Vagina (tissue), 2 donors: ENCODE results near the gene WWOX. TPM values are rescaled to one million over a fixed set of nuclear protein-coding genes. Genes with fewer than 3 reads are reported as not detected.

Source experiments
- DNase-seq, 2 donors: peaks; one replicate each; pipeline ENCODE4 v3.0.0-alpha.2; 2017; ENCODE audit errors: extremely low spot score in 2 of 2
- H3K27ac ChIP-seq: fragments of 200-600 bp; sonication (generic); one replicate; pipeline ENCODE4 v1.5.1; 2019
- H3K27me3 ChIP-seq: fragments of 200-600 bp; sonication (generic); one replicate; pipeline ENCODE4 v1.5.1; 2019
- H3K36me3 ChIP-seq, 2 donors: fragments of 200-600 bp; sonication (generic); one replicate each; pipeline ENCODE4 v1.5.1; 2017 to 2019
- H3K4me1 ChIP-seq: fragments of 200-600 bp; sonication (generic); one replicate; pipeline ENCODE4 v1.5.1; 2019
- H3K4me3 ChIP-seq, 2 donors: fragments of 200-600 bp; sonication (generic); 1 replicate in 1 of 2; 2 replicates in 1 of 2; pipeline ENCODE4 v1.5.1; 2016 to 2019
- H3K9me3 ChIP-seq: fragments of 200-600 bp; sonication (generic); one replicate; pipeline ENCODE4 v1.5.1; 2019
- POLR2A ChIP-seq, 2 donors: fragments of 450-650 bp; IDR thresholded peaks; one replicate each; pipeline ENCODE4 v1.6.1; 2017; ENCODE audit warnings: antibody characterized with exemption in 2 of 2, mild to moderate bottlenecking in 2 of 2, moderate library complexity in 2 of 2
- POLR2AphosphoS5 ChIP-seq, 2 donors: sonication (generic); formaldehyde crosslinking; IDR thresholded peaks; one replicate each; pipeline ENCODE4 v1.9.0; 2017; ENCODE audit warnings: antibody characterized with exemption in 2 of 2, mild to moderate bottlenecking in 2 of 2, low read depth in 1 of 2; ENCODE audit not compliant: insufficient read depth in 1 of 2
- intact Hi-C: fragments of 100-400 bp; cut with DNase I; formaldehyde crosslinking; loops from one replicate; pipeline ENCODE4 v1.15.1; 2023
- total RNA-seq: library from RNA; depleted of rRNA; stranded (reverse); fragments of >200 nt; gene quantifications from one replicate; pipeline ENCODE4 v1.2.3, GENCODE V29; 2016
- TF ChIP-seq, protein P1 (sequence below), 3 experiments: fragments of 450-650 bp in 2 of 3; fragments of 200-600 bp in 1 of 3; sonication (generic) in 1 of 3; IDR thresholded peaks; one replicate each; pipeline ENCODE4 v1.5.1; 2017 to 2019; ENCODE audit warnings: antibody characterized with exemption in 3 of 3, mild to moderate bottlenecking in 2 of 3, moderate library complexity in 2 of 3

WWOX gene
- total RNA-seq, 1 donor from 2014 or later, result 33.1 TPM

DNA sequence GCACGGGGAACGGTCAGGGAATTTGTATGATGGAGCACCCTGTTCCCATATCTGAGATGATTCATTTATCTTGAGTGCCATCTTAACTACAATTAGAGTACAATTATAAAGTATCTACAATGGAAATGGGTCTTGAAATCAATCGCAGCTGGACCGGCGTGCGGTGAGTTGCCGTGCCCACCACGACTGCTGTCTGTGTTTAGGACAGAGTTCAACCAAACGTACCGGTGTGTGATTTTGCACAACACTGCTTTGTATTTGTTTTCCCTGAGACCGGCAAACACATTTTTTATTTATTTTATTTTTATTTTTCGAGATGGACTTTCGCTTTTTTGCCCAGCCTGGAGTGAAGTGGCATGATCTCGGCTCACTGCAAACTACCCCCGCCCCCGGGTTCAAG, 457.0 kb downstream of the WWOX start:
- TF ChIP-seq POLR2A (IDR thresholded peaks at IDR 0.05), result no peak
- TF ChIP-seq, protein P1, sequence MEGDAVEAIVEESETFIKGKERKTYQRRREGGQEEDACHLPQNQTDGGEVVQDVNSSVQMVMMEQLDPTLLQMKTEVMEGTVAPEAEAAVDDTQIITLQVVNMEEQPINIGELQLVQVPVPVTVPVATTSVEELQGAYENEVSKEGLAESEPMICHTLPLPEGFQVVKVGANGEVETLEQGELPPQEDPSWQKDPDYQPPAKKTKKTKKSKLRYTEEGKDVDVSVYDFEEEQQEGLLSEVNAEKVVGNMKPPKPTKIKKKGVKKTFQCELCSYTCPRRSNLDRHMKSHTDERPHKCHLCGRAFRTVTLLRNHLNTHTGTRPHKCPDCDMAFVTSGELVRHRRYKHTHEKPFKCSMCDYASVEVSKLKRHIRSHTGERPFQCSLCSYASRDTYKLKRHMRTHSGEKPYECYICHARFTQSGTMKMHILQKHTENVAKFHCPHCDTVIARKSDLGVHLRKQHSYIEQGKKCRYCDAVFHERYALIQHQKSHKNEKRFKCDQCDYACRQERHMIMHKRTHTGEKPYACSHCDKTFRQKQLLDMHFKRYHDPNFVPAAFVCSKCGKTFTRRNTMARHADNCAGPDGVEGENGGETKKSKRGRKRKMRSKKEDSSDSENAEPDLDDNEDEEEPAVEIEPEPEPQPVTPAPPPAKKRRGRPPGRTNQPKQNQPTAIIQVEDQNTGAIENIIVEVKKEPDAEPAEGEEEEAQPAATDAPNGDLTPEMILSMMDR (IDR thresholded peaks at IDR 0.05), result no peak
- TF ChIP-seq POLR2AphosphoS5 (IDR thresholded peaks at IDR 0.05; ENCODE audit: insufficient read depth in 1 of 2, low read depth in 1 of 2), result no peak
- Histone ChIP-seq H3K27me3 (no peaks in the 10 kb centered on the region), H3K36me3 (no peaks in the 10 kb centered on the region), H3K27ac (no peak overlapping the region), H3K4me3 (no peak overlapping the region), H3K9me3 (no peaks in the 10 kb centered on the region), H3K4me1 (no peaks in the 10 kb centered on the region)
- intact Hi-C loops, result no loop called here
- DNase-seq, result no peak

DNA sequence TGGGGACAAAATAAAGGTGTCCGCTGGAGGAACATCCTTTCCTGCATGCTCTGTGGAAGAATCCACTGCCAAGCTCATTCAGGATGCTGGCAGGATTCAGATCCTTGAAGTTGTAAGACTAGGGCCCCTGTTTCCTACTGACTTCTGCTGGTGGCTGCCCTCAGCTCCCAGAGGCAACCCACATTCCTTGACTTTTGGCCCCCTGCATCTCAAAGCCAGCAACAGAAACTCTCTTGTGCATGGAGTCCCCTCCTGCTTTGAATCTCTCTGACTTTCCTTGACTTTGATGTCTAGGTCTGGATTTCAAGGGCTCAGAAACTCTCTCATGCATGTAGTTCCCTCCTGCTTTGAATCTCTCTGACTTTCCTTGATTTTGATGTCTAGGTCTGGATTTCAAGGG, 461.5 kb downstream of the WWOX start:
- no peak for DNase-seq
- intact Hi-C loops, result no loop called here
- Histone ChIP-seq H3K27me3 (no peaks in the 10 kb centered on the region), H3K4me3 (no peak overlapping the region), H3K36me3 (no peaks in the 10 kb centered on the region), H3K27ac (no peak overlapping the region), H3K9me3 (no peaks in the 10 kb centered on the region), H3K4me1 (no peaks in the 10 kb centered on the region)
- TF ChIP-seq, protein P1 (IDR thresholded peaks at IDR 0.05), result no peak
- no peak for TF ChIP-seq POLR2AphosphoS5 (IDR thresholded peaks at IDR 0.05; ENCODE audit: insufficient read depth in 1 of 2, low read depth in 1 of 2)
- TF ChIP-seq POLR2A (IDR thresholded peaks at IDR 0.05), result no peak

DNA sequence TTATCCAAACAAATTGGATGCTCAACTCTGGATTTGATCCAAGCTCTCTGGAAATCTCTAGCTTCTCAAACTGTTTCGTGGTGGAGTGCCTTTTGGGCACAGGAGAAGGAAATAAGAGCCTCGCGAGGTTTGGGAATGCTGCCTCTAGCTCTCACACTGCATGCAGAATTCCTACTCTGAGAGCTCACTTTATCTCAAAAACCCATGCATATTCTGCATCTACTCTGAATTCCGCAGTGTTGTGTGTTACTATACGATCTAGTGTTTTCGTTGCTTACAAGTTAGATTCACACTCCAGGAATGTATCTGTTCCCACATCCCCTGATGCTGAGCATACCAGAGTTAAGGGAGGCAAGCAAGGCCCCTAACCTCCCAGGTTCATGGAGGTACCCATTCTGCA, 462.7 kb downstream of the WWOX start:
- no peaks in the 10 kb centered on the region for H3K9me3 ChIP-seq
- H3K36me3 ChIP-seq, result no peaks in the 10 kb centered on the region
- DNase-seq, result no peak
- no peak overlapping the region for H3K27ac ChIP-seq
- no peak for TF ChIP-seq POLR2A (IDR thresholded peaks at IDR 0.05)
- no peak for TF ChIP-seq POLR2AphosphoS5 (IDR thresholded peaks at IDR 0.05; ENCODE audit: insufficient read depth in 1 of 2, low read depth in 1 of 2)
- TF ChIP-seq, protein P1 (IDR thresholded peaks at IDR 0.05), result no peak
- intact Hi-C loops, result no loop called here
- no peak overlapping the region for H3K4me3 ChIP-seq
- H3K4me1 ChIP-seq, result no peaks in the 10 kb centered on the region
- no peaks in the 10 kb centered on the region for H3K27me3 ChIP-seq

DNA sequence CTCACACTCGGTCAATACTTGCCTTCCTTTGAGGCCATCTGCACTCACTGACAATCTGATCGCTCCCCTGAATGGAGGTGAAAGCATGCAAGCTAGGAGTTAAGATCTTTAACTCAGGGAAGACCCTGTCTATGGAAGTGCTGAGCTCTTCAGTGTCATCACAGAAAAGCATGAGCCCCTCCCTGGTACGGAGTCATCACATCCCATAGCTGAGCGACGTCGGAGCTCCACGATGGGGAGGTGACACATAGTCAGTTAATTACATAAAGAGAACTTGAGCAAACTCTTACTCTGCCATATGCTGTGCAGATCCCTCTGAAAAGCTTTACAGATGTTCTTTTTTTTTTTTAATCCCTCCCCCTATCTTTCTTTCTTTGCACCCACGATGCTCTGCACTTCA, 463.2 kb downstream of the WWOX start:
- Histone ChIP-seq H3K9me3 (no peaks in the 10 kb centered on the region), H3K27ac (no peak overlapping the region), H3K4me3 (no peak overlapping the region), H3K27me3 (no peaks in the 10 kb centered on the region), H3K36me3 (no peaks in the 10 kb centered on the region), H3K4me1 (no peaks in the 10 kb centered on the region)
- no peak for TF ChIP-seq POLR2AphosphoS5 (IDR thresholded peaks at IDR 0.05; ENCODE audit: insufficient read depth in 1 of 2, low read depth in 1 of 2)
- intact Hi-C loops, result no loop called here
- no peak for DNase-seq

DNA sequence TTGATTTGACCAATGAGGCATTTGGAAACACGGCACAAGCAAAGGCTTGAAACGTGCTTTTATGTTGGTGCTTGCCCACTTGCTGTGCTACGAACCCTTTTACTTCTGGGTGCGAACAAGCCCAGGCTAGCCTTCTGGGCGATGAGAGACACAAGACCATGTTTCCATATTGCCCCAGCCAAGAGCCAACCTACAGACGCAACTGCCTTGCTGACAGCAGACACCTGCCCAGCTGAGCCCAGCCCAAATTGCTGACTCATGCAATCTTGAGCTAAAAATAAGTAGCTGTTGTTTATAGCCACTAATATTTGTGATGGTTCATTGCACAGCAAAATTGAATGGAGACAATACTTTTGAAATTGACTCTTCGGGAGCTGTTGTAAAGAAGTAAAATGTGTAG, 464.5 kb downstream of the WWOX start:
- H3K9me3 ChIP-seq, result no peaks in the 10 kb centered on the region
- TF ChIP-seq, protein P1 (IDR thresholded peaks at IDR 0.05), result no peak
- TF ChIP-seq POLR2AphosphoS5 (IDR thresholded peaks at IDR 0.05; ENCODE audit: insufficient read depth in 1 of 2, low read depth in 1 of 2), result peak in 1 of 2 donors; percentile 28
- TF ChIP-seq POLR2A (IDR thresholded peaks at IDR 0.05), result no peak
- H3K4me1 ChIP-seq, result no peaks in the 10 kb centered on the region
- DNase-seq, result no peak
- H3K27ac ChIP-seq, result no peak overlapping the region
- H3K36me3 ChIP-seq, result no peaks in the 10 kb centered on the region
- intact Hi-C loops, result no loop called here
- no peak overlapping the region for H3K4me3 ChIP-seq
- H3K27me3 ChIP-seq, result no peaks in the 10 kb centered on the region
